ENCODE data around the gene PDXDC1.
"Not testable (repeated sequence)": the region's sequence is repeated elsewhere in the genome, so short reads cannot be mapped to it uniquely, and the experiment has no call there.

DNA sequence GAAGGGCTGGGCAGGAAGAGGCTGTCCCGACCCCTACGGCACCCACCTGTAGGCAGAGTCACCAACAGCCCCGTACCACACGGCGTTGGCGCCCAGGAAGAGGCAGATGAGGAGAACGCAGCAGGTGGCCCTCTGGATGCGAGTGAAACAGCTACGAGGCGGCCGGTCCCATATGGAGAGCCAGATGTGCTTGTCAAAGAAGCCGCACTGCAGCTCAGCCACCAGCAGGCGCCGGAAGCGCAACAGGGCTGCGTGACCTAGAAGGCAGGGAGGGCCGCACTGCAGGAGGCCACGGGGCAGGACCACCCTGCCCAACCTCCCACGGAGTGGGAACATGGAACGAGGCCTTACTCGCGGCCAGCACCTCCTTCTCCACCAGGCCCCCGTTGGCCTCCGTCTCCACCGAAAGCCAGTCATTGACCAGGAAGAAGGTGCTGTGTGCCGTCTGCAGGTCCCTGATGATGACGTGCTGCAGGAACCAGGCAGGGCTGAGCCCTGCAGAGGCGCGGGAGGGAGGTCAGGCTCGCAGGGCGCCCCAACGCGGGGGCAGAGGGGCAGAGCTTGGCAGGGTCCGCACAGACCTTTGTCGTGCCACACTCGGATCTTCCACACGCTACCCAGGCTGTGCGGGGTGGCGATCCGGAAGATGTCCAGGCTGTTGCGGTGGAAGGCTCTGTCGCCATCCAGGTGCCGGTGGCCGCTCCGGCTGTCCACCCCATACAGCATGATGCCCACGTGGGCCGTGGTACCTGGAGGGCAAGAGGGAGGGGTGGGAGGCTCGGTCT is 153.0 kb downstream of the PDXDC1 start:
- not testable (repeated sequence) for TF ChIP-seq POLR2A (IDR thresholded peaks at IDR 0.05)
- TF ChIP-seq, protein P1, sequence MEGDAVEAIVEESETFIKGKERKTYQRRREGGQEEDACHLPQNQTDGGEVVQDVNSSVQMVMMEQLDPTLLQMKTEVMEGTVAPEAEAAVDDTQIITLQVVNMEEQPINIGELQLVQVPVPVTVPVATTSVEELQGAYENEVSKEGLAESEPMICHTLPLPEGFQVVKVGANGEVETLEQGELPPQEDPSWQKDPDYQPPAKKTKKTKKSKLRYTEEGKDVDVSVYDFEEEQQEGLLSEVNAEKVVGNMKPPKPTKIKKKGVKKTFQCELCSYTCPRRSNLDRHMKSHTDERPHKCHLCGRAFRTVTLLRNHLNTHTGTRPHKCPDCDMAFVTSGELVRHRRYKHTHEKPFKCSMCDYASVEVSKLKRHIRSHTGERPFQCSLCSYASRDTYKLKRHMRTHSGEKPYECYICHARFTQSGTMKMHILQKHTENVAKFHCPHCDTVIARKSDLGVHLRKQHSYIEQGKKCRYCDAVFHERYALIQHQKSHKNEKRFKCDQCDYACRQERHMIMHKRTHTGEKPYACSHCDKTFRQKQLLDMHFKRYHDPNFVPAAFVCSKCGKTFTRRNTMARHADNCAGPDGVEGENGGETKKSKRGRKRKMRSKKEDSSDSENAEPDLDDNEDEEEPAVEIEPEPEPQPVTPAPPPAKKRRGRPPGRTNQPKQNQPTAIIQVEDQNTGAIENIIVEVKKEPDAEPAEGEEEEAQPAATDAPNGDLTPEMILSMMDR (IDR thresholded peaks at IDR 0.05), result not testable (repeated sequence)

All from heart left ventricle (tissue), 13 donors.